ENCODE measurements around the gene CP.

DNA sequence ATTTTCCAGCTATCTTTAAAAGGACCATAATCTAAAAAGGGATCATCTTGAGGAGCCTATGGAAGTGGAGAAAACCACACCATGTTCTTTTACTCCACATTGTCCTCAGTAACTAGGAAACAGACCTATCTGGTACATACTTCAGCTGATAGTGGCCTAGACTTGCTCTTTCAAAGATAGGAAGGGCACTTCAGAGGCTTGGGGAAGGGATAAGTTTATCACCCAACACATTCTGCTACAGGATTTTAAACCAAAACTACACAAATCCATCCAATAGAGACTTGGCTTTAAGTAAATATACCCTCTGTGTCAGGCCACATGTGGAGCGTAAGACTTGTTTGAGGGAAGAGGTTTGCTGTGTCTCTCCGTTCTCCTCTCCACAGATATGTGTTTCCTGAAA lies 35.4 kb downstream of the CP start:
- TF ChIP-seq CTCF (IDR thresholded peaks at IDR 0.05), result no peak
- no peak for TF ChIP-seq POLR2A (IDR thresholded peaks at IDR 0.05)
